Endodermal cell (in vitro differentiated cells): ENCODE data around the gene MYF6. TPM values are rescaled to one million over a fixed set of nuclear protein-coding genes. Genes with fewer than 3 reads are reported as not detected.

Experiments
- DNase-seq: peaks from one replicate; pipeline ENCODE4 v3.0.0-alpha.2; 2017
- H3K27ac ChIP-seq: 2 replicates; pipeline ENCODE4 v1.5.1; 2013; ENCODE audit warnings: mild to moderate bottlenecking, low read depth, low read length, moderate library complexity
- H3K27me3 ChIP-seq: 2 replicates; pipeline ENCODE4 v1.6.1; 2013; ENCODE audit warnings: mild to moderate bottlenecking, low read length, moderate library complexity; ENCODE audit not compliant: insufficient read depth, control insufficient read depth, poor library complexity, severe bottlenecking
- H3K36me3 ChIP-seq: 2 replicates; pipeline ENCODE4 v1.7.0; 2013; ENCODE audit warnings: mild to moderate bottlenecking, low read length, moderate library complexity; ENCODE audit not compliant: control insufficient read depth, insufficient read depth
- H3K4me1 ChIP-seq: one replicate; pipeline ENCODE4 v1.7.0; 2013; ENCODE audit warnings: low read length; ENCODE audit not compliant: control insufficient read depth, insufficient read depth
- H3K4me3 ChIP-seq: 2 replicates; pipeline ENCODE4 v1.5.1; 2013; ENCODE audit warnings: mild to moderate bottlenecking, low read length, moderate library complexity
- H3K9ac ChIP-seq: 2 replicates; pipeline ENCODE4 v1.6.1; 2013; ENCODE audit warnings: mild to moderate bottlenecking, low read length, moderate library complexity; ENCODE audit not compliant: poor library complexity, severe bottlenecking; ENCODE audit errors: extremely low read depth
- H3K9me3 ChIP-seq: 2 replicates; pipeline ENCODE4 v1.6.1; 2013; ENCODE audit warnings: mild to moderate bottlenecking, low read length, moderate library complexity; ENCODE audit not compliant: control insufficient read depth
- H3K27ac Mint-ChIP-seq: 2 replicates; pipeline ENCODE4 v1.8.0; 2020; ENCODE audit warnings: mixed read lengths
- H3K27me3 Mint-ChIP-seq: 2 replicates; pipeline ENCODE4 v1.8.0; 2021; ENCODE audit warnings: mild to moderate bottlenecking, mixed read lengths; ENCODE audit not compliant: insufficient read depth
- H3K36me3 Mint-ChIP-seq: 2 replicates; pipeline ENCODE4 v1.8.0; 2020; ENCODE audit warnings: low read depth, mixed read lengths
- H3K4me1 Mint-ChIP-seq: 2 replicates; pipeline ENCODE4 v1.8.0; 2020; ENCODE audit warnings: mixed read lengths
- H3K4me3 Mint-ChIP-seq: 2 replicates; pipeline ENCODE4 v1.8.0; 2020; ENCODE audit warnings: mild to moderate bottlenecking, moderate library complexity, mixed read lengths
- H3K9me3 Mint-ChIP-seq: 2 replicates; pipeline ENCODE4 v1.8.0; 2020; ENCODE audit warnings: mild to moderate bottlenecking, mixed read lengths
- CTCF ChIP-seq: fragments of 200-600 bp; sonication (generic); conservative IDR thresholded peaks from 2 replicates; pipeline ENCODE4 v1.5.0; 2021; ENCODE audit warnings: antibody characterized with exemption, mild to moderate bottlenecking
- WGBS, 2 experiments: methylation state at CpG; one replicate each; pipeline versions ENCODE4 v1.1.5 to v1.1.7; 2013; ENCODE audit warnings: missing lambda C conversion rate in 2 of 2, mixed read lengths in 1 of 2; ENCODE audit not compliant: insufficient coverage in 1 of 2, insufficient read length in 1 of 2; 5-methylcytosine and 5-hydroxymethylcytosine counted together
- total RNA-seq, 2 donors: library from RNA; stranded (reverse); fragmentation: NEBNext Ultra II Directional in 1 of 2; extraction: Animal tissue kit (Norgen Biotek cat#: 25700) in 1 of 2; gene quantifications; 2 replicates in 1 of 2; 3 replicates in 1 of 2; pipeline ENCODE4 v1.2.1, GENCODE V29; 2021

MYF6 gene
- total RNA-seq, 2 donors from 2014 or later, result 0.38 TPM; not detected in 1

GRCh38 chr12:80681786-80682185 is 25.6 kb upstream of the MYF6 start:
- H3K27me3 ChIP-seq, result no peaks in the 10 kb centered on the region
- no peaks in the 10 kb centered on the region for H3K36me3 Mint-ChIP-seq
- no peak for TF ChIP-seq CTCF
- no peak overlapping the region for H3K4me3 ChIP-seq
- DNase-seq, result no peak
- no peak overlapping the region for H3K4me3 Mint-ChIP-seq
- no peaks in the 10 kb centered on the region for H3K4me1 ChIP-seq
- H3K27ac ChIP-seq, result no peak overlapping the region
- peaks cover 5% of the 10 kb centered on the region for H3K4me1 Mint-ChIP-seq
- no peak overlapping the region for H3K9ac ChIP-seq
- no peaks in the 10 kb centered on the region for H3K27me3 Mint-ChIP-seq
- H3K36me3 ChIP-seq, result no peaks in the 10 kb centered on the region
- no peaks in the 10 kb centered on the region for H3K9me3 Mint-ChIP-seq
- WGBS, 2 experiments, result 95 to 97% methylated on average over 3 of the region's 3 CpGs
- no peak overlapping the region for H3K27ac Mint-ChIP-seq
- H3K9me3 ChIP-seq, result no peaks in the 10 kb centered on the region

- H3K9me3 ChIP-seq, result no peaks in the 10 kb centered on the region
- no peaks in the 10 kb centered on the region for H3K27me3 ChIP-seq
- Mint-ChIP-seq H3K4me3 (peak overlapping the region; percentile 7), H3K27ac (no peak overlapping the region), H3K27me3 (no peaks in the 10 kb centered on the region), H3K4me1 (peaks cover 5% of the 10 kb centered on the region), H3K36me3 (no peaks in the 10 kb centered on the region), H3K9me3 (no peaks in the 10 kb centered on the region)
- no peak overlapping the region for H3K9ac ChIP-seq
- DNase-seq, result peak; percentile 83
- no peak for TF ChIP-seq CTCF
- WGBS, 2 experiments, result 29 to 38% methylated on average over 5 to 7 of the region's 7 CpGs
- H3K4me1 ChIP-seq, result no peaks in the 10 kb centered on the region
- H3K4me3 ChIP-seq, result no peak overlapping the region
- H3K27ac ChIP-seq, result no peak overlapping the region
- H3K36me3 ChIP-seq, result no peaks in the 10 kb centered on the region
Observed at GRCh38 chr12:80684077-80684495, 23.3 kb upstream of the MYF6 start.

GRCh38 chr12:80690090-80690489 is 17.3 kb upstream of the MYF6 start:
- Mint-ChIP-seq H3K4me3 (no peak overlapping the region), H3K27ac (no peak overlapping the region), H3K4me1 (peaks cover 12% of the 10 kb centered on the region), H3K27me3 (no peaks in the 10 kb centered on the region), H3K36me3 (no peaks in the 10 kb centered on the region), H3K9me3 (no peaks in the 10 kb centered on the region)
- no peaks in the 10 kb centered on the region for H3K9me3 ChIP-seq
- WGBS, 2 experiments, result no CpG with 5 or more reads among the region's 1 CpG
- no peak for DNase-seq
- H3K27me3 ChIP-seq, result no peaks in the 10 kb centered on the region
- no peak overlapping the region for H3K27ac ChIP-seq
- no peak overlapping the region for H3K9ac ChIP-seq
- no peaks in the 10 kb centered on the region for H3K36me3 ChIP-seq
- H3K4me1 ChIP-seq, result no peaks in the 10 kb centered on the region
- TF ChIP-seq CTCF, result no peak
- H3K4me3 ChIP-seq, result no peak overlapping the region
